Astrocyte of the hippocampus (primary cell): ENCODE data around the gene ELF1.
A peak's percentile ranks its signal among the peaks of the same experiment; 100 is the strongest.

ENCODE experiments used
- DNase-seq: peaks from one replicate; pipeline ENCODE4 v3.0.0; 2011; ENCODE audit warnings: low read depth, low spot score

The ELF1 gene

GRCh38 chr13:41019011-41019487, at the start of gene ELF1:
Gene ELF1, minus strand, starts transcription at chr13:41019316. Its CDS starts 37,262 bp downstream, at chr13:40982054.
- DNase-seq, result peak; percentile 61

- DNase-seq, result peak; percentile 69
Measured at GRCh38 chr13:41065078-41065477, 46.0 kb upstream of the ELF1 start.

GRCh38 chr13:41064493-41064892, 45.4 kb upstream of the ELF1 start:
- DNase-seq, result peak; percentile 76

GRCh38 chr13:41061914-41062837, 43.1 kb upstream of the ELF1 start:
- DNase-seq, result peak; percentile 47

- peak; percentile 97 for DNase-seq
Measured at GRCh38 chr13:41061075-41061913, 42.2 kb upstream of the ELF1 start, which contains the start of gene WBP4. Gene WBP4, plus strand, starts transcription at chr13:41061509. Its CDS starts 165 bp downstream, at chr13:41061674.

- DNase-seq, result peak; percentile 90
Measured at GRCh38 chr13:41060724-41061074, 41.6 kb upstream of the ELF1 start.

GRCh38 chr13:41060082-41060723, 41.1 kb upstream of the ELF1 start:
- DNase-seq, result peak; percentile 93

- no peak for DNase-seq
Measured at GRCh38 chr13:41059456-41060081, 40.5 kb upstream of the ELF1 start.

GRCh38 chr13:41058295-41059070, 39.4 kb upstream of the ELF1 start:
- peak; percentile 32 for DNase-seq

- DNase-seq, result no peak
Measured at GRCh38 chr13:41056826-41057711, 38.0 kb upstream of the ELF1 start.

- DNase-seq, result no peak
Measured at GRCh38 chr13:41056194-41056593, 37.1 kb upstream of the ELF1 start.

- no peak for DNase-seq
Measured at GRCh38 chr13:41054919-41055619, 36.0 kb upstream of the ELF1 start.

GRCh38 chr13:41054212-41054877, 35.2 kb upstream of the ELF1 start:
- peak; percentile 71 for DNase-seq

- DNase-seq, result no peak
Measured at GRCh38 chr13:41053384-41053826, 34.3 kb upstream of the ELF1 start.

- DNase-seq, result no peak
Measured at GRCh38 chr13:41052441-41052840, 33.3 kb upstream of the ELF1 start.

GRCh38 chr13:41049480-41050440, 30.6 kb upstream of the ELF1 start:
- DNase-seq, result no peak

- no peak for DNase-seq
Measured at GRCh38 chr13:41048640-41049039, 29.5 kb upstream of the ELF1 start.
